Duodenal mucosa (tissue), 2 donors: ENCODE results near the gene FAM168A.

Experiments
- H3K27ac ChIP-seq: one replicate; pipeline ENCODE4 v1.7.0; 2013; ENCODE audit warnings: low read depth, low read length
- H3K27me3 ChIP-seq, 2 donors: one replicate each; pipeline ENCODE4 v1.7.0; 2013; ENCODE audit warnings: low read length in 2 of 2, control low read depth in 1 of 2; ENCODE audit not compliant: insufficient read depth in 2 of 2, control insufficient read depth in 1 of 2
- H3K36me3 ChIP-seq, 2 donors: one replicate each; pipeline ENCODE4 v1.7.0; 2013; ENCODE audit warnings: low read length in 2 of 2, control low read depth in 1 of 2; ENCODE audit not compliant: insufficient read depth in 2 of 2, control insufficient read depth in 1 of 2
- H3K4me1 ChIP-seq, 2 donors: one replicate each; pipeline ENCODE4 v1.7.0; 2013; ENCODE audit warnings: low read length in 2 of 2, control low read depth in 1 of 2; ENCODE audit not compliant: insufficient read depth in 2 of 2, control insufficient read depth in 1 of 2
- H3K4me3 ChIP-seq, 2 donors: one replicate each; pipeline ENCODE4 v1.7.0; 2013; ENCODE audit warnings: low read length in 2 of 2, low read depth in 1 of 2
- H3K9ac ChIP-seq, 2 donors: one replicate each; pipeline ENCODE4 v1.7.0; 2013; ENCODE audit warnings: low read length in 2 of 2, low read depth in 1 of 2
- H3K9me3 ChIP-seq, 2 donors: one replicate each; pipeline ENCODE4 v1.7.0; 2013; ENCODE audit warnings: low read length in 2 of 2, control low read depth in 1 of 2; ENCODE audit not compliant: control insufficient read depth in 1 of 2

Gene FAM168A

GRCh38 chr11:73508243-73509176, 89.4 kb downstream of the FAM168A start:
- no peaks in the 10 kb centered on the region for H3K9me3 ChIP-seq

GRCh38 chr11:73507086-73507485, 90.8 kb downstream of the FAM168A start:
- Histone ChIP-seq H3K4me1 (no peaks in the 10 kb centered on the region), H3K9me3 (no peaks in the 10 kb centered on the region), H3K4me3 (no peak overlapping the region), H3K27ac (no peak overlapping the region), H3K9ac (no peak overlapping the region), H3K36me3 (no peaks in the 10 kb centered on the region), H3K27me3 (no peaks in the 10 kb centered on the region)

More at GRCh38 chr11:73508243-73509176, 89.4 kb downstream of the FAM168A start:
- H3K27ac ChIP-seq = no peak overlapping the region
- no peaks in the 10 kb centered on the region for H3K27me3 ChIP-seq
- H3K4me1 ChIP-seq = no peaks in the 10 kb centered on the region
- H3K4me3 ChIP-seq = no peak overlapping the region
- no peak overlapping the region for H3K9ac ChIP-seq
- no peaks in the 10 kb centered on the region for H3K36me3 ChIP-seq

- Histone ChIP-seq H3K9ac (no peak overlapping the region), H3K36me3 (no peaks in the 10 kb centered on the region), H3K4me1 (no peaks in the 10 kb centered on the region), H3K27me3 (no peaks in the 10 kb centered on the region), H3K9me3 (no peaks in the 10 kb centered on the region), H3K4me3 (no peak overlapping the region), H3K27ac (no peak overlapping the region)
Observed at GRCh38 chr11:73506038-73506437, 91.9 kb downstream of the FAM168A start.

- H3K36me3 ChIP-seq = no peaks in the 10 kb centered on the region
- no peaks in the 10 kb centered on the region for H3K27me3 ChIP-seq
Observed at GRCh38 chr11:73498343-73498742, 99.6 kb downstream of the FAM168A start.

GRCh38 chr11:73496134-73496533, 101.8 kb downstream of the FAM168A start:
- Histone ChIP-seq H3K36me3 (no peaks in the 10 kb centered on the region), H3K4me1 (no peaks in the 10 kb centered on the region), H3K9me3 (no peaks in the 10 kb centered on the region), H3K27ac (no peak overlapping the region), H3K27me3 (no peaks in the 10 kb centered on the region), H3K9ac (no peak overlapping the region), H3K4me3 (no peak overlapping the region)

More at GRCh38 chr11:73498343-73498742, 99.6 kb downstream of the FAM168A start:
- H3K27ac ChIP-seq = no peak overlapping the region
- H3K9ac ChIP-seq = no peak overlapping the region
- no peak overlapping the region for H3K4me3 ChIP-seq
- no peaks in the 10 kb centered on the region for H3K4me1 ChIP-seq
- no peaks in the 10 kb centered on the region for H3K9me3 ChIP-seq

- Histone ChIP-seq H3K27ac (no peak overlapping the region), H3K9me3 (no peaks in the 10 kb centered on the region), H3K36me3 (no peaks in the 10 kb centered on the region), H3K4me3 (no peak overlapping the region), H3K27me3 (no peaks in the 10 kb centered on the region), H3K4me1 (no peaks in the 10 kb centered on the region), H3K9ac (no peak overlapping the region)
Observed at GRCh38 chr11:73495731-73496130, 102.2 kb downstream of the FAM168A start.

GRCh38 chr11:73493956-73494598, 103.8 kb downstream of the FAM168A start:
- Histone ChIP-seq H3K4me1 (no peaks in the 10 kb centered on the region), H3K9ac (no peak overlapping the region), H3K4me3 (no peak overlapping the region), H3K27me3 (no peaks in the 10 kb centered on the region), H3K36me3 (no peaks in the 10 kb centered on the region), H3K27ac (no peak overlapping the region), H3K9me3 (no peaks in the 10 kb centered on the region)

GRCh38 chr11:73481626-73482025, 116.3 kb downstream of the FAM168A start:
- Histone ChIP-seq H3K4me3 (no peak overlapping the region), H3K9ac (no peak overlapping the region), H3K27me3 (no peaks in the 10 kb centered on the region), H3K9me3 (no peaks in the 10 kb centered on the region), H3K36me3 (peaks cover 0 to 4% of the 10 kb centered on the region in 2 donors), H3K27ac (no peak overlapping the region), H3K4me1 (peaks cover 0 to 4% of the 10 kb centered on the region in 2 donors)

- H3K27ac ChIP-seq = no peak overlapping the region
Observed at GRCh38 chr11:73480677-73481076, 117.2 kb downstream of the FAM168A start.

GRCh38 chr11:73478737-73479347, 119.1 kb downstream of the FAM168A start:
- no peaks in the 10 kb centered on the region for H3K9me3 ChIP-seq
- H3K4me1 ChIP-seq = peaks cover 0 to 4% of the 10 kb centered on the region in 2 donors
- no peaks in the 10 kb centered on the region for H3K27me3 ChIP-seq
- no peak overlapping the region for H3K27ac ChIP-seq
- H3K9ac ChIP-seq = no peak overlapping the region
- H3K36me3 ChIP-seq = peaks cover 0 to 4% of the 10 kb centered on the region in 2 donors
- H3K4me3 ChIP-seq = no peak overlapping the region

More at GRCh38 chr11:73480677-73481076, 117.2 kb downstream of the FAM168A start:
- no peak overlapping the region for H3K9ac ChIP-seq
- no peaks in the 10 kb centered on the region for H3K9me3 ChIP-seq
- H3K36me3 ChIP-seq = peaks cover 0 to 4% of the 10 kb centered on the region in 2 donors
- H3K27me3 ChIP-seq = no peaks in the 10 kb centered on the region
- no peak overlapping the region for H3K4me3 ChIP-seq
- H3K4me1 ChIP-seq = peaks cover 0 to 4% of the 10 kb centered on the region in 2 donors
